ENCODE measurements around the gene ARHGEF28.

Gene ARHGEF28

DNA sequence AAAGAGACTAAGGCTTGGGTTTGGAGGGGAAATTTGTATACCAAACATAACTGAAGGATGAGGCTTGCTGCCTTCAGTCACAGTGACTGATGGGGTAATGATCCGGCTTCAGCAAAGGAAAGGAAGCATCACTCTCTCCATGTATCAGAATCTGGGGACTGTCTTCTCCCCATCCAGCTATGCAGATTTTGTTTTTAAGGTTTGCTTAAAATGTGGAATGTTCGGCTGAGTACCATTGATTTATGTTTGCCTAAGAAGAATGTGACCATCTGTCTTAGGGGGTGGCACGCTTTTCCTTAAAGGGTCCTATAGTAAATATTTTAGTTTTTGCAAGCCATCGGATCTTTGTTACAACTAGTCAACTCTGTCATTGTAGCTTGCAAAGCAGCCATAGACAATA is 291.9 kb downstream of the ARHGEF28 start:
- TF ChIP-seq, protein P1, sequence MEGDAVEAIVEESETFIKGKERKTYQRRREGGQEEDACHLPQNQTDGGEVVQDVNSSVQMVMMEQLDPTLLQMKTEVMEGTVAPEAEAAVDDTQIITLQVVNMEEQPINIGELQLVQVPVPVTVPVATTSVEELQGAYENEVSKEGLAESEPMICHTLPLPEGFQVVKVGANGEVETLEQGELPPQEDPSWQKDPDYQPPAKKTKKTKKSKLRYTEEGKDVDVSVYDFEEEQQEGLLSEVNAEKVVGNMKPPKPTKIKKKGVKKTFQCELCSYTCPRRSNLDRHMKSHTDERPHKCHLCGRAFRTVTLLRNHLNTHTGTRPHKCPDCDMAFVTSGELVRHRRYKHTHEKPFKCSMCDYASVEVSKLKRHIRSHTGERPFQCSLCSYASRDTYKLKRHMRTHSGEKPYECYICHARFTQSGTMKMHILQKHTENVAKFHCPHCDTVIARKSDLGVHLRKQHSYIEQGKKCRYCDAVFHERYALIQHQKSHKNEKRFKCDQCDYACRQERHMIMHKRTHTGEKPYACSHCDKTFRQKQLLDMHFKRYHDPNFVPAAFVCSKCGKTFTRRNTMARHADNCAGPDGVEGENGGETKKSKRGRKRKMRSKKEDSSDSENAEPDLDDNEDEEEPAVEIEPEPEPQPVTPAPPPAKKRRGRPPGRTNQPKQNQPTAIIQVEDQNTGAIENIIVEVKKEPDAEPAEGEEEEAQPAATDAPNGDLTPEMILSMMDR (IDR thresholded peaks at IDR 0.05; ENCODE audit: insufficient read depth, low read length, missing control alignments): no peak
- no peak for DNase-seq (ENCODE audit: low read depth, low spot score)
- ChIA-PET CTCF (interaction anchor here (0.9 to 2.5 kb wide), 3 partner anchors 15 to 723 kb away, joined by 4 to 9 read pairs (median 7); partner anchors contain the start of gene ENC1), POLR2A (no interaction called here)
- no peak overlapping the region for H3K4me3 ChIP-seq (ENCODE audit: low read depth, low read length)

DNA sequence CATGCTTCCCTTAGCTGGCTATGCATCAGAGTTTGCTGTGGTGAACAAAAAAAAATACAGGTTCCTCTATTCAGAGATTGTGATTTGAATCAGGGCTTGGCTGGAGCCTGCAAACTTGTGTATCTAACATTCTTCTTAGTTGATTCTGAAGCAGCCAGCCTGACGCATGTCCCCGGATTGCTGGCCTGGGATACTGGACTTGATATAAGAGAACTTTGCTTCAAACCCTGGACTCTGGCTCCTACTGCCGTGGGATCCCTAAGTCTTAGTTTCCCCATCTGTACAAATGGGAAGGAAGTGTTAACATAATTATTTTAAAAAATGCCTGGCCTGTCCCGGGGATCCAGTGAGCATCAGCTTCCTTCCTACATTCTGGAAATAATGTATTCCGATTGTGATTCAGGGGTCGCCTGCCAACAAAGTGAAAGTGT is 292.8 kb downstream of the ARHGEF28 start:
- CTCF ChIA-PET: interaction anchor here (1.5 to 2.5 kb wide), 3 partner anchors 12 to 722 kb away, joined by 5 to 9 read pairs (median 7); partner anchors contain the start of gene ENC1
- POLR2A ChIA-PET: no interaction called here
- TF ChIP-seq, protein P1 (IDR thresholded peaks at IDR 0.05; ENCODE audit: insufficient read depth, low read length, missing control alignments): no peak
- no peak overlapping the region for H3K4me3 ChIP-seq (ENCODE audit: low read depth, low read length)
- no peak for DNase-seq (ENCODE audit: low read depth, low spot score)

DNA sequence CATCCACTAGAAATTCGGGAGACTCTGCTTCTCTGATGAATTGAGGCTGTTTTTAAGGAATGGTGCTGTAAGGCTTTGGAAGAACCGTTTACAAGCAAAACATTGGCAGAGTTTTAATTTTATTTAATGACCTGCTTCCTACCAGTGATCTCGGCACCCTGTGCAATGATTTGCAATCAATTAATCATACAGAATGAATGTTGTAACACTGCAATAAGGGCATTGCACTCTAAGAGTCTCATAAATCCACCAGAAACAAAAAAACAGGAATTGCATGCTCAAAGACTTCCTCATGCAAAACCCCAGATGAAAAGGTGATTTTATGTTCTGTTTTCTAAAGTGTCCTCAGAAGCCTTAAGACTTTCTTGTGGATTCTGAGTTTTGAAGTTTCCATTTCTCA is 295.7 kb downstream of the ARHGEF28 start:
- ChIA-PET CTCF (interaction anchor here (1.3 kb wide), 1 partner anchor 720 kb away, joined by 3 read pairs; no protein-coding TSS in a partner anchor), POLR2A (no interaction called here)
- DNase-seq (ENCODE audit: low read depth, low spot score): no peak
- no peak overlapping the region for H3K4me3 ChIP-seq (ENCODE audit: low read depth, low read length)
- TF ChIP-seq, protein P1 (IDR thresholded peaks at IDR 0.05; ENCODE audit: insufficient read depth, low read length, missing control alignments): no peak

DNA sequence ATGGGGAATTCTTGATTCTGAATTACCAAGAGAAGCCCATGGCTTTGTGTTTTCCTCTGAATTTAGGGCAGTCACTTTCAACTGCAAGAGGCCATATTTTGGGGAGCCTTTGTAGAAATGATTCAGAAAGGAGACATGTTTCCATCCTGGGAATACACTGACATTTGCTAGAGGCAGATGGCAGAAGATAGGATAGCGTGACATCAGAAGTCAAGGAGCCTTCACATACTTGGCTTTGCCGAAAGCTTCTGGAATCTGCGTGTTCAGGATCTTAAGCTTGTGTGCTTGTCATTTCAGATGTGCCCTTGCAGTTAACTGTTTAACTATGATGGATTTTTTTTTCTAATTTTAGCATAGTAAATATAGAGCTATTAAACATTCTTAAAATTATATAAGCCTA is 296.2 kb downstream of the ARHGEF28 start:
- H3K4me3 ChIP-seq (ENCODE audit: low read depth, low read length): no peak overlapping the region
- TF ChIP-seq, protein P1 (IDR thresholded peaks at IDR 0.05; ENCODE audit: insufficient read depth, low read length, missing control alignments): no peak
- ChIA-PET CTCF (interaction anchor here (1.3 kb wide), 1 partner anchor 719 kb away, joined by 3 read pairs; no protein-coding TSS in a partner anchor), POLR2A (no interaction called here)
- DNase-seq (ENCODE audit: low read depth, low spot score): no peak

DNA sequence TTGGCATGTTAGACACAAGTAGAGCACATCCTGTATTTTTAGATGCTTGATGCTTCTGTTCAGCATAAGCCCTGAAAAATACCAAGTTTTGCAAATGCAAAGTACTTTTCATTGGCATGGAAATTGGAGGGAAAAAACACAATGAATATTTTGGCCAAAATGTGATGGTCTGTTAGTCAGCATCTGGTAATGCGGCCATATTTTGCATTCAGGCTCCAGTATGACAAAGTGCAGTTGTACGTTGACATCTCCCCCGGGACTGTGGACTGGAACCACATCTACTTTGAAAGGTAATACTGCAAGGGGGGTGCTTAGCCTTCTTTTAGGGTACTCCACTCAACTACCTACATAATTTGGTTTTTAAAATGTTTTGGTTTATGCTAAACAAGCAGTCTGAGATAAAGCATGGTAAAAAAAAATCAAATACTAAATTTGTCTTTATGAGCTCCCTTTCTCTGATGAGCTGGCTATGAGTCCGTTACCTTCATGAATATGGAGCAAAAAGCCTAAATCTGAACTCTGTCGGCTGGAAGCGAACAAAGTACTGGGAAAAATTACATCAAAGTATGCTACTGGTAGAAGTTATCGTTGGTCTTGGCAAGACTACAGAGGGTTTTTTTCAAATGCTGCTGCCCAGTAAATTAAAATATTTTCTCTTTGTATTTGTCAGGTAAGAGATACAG is 297.0 kb downstream of the ARHGEF28 start:
- ChIA-PET POLR2A (no interaction called here), CTCF (interaction anchor here (1.3 kb wide), 1 partner anchor 718 kb away, joined by 3 read pairs; no protein-coding TSS in a partner anchor)
- H3K4me3 ChIP-seq (ENCODE audit: low read depth, low read length): no peak overlapping the region
- TF ChIP-seq, protein P1 (IDR thresholded peaks at IDR 0.05; ENCODE audit: insufficient read depth, low read length, missing control alignments): no peak
- no peak for DNase-seq (ENCODE audit: low read depth, low spot score)

DNA sequence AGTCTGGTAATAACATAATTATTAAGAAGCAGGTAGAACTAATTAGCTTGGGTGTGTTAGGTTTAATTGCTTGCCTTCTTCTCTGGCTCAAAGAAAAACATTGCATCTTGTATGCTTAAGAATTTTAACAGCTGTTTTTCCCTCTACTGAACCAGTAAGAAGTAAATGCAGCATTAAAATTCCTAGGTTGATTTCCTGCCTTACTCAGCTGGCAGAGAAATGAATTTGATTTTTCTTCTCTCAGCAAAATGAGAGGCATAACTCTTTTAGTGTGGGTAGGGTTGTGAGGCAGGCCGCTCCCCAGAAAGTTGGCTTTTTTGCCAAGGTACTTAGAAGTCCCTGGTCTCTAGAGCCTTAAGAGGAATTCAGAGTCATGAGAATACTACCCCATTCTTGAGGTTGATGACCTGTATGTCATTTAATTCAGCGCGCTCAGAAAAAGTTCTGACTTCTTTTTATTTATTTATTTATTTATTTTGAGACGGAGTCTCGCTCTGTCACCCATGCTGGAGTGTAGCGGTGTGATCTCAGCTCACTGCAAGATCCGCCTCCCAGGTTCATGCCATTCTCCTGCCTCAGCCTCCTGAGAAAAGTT is 302.6 kb downstream of the ARHGEF28 start:
- CTCF ChIA-PET: interaction anchor here (0.6 kb wide), 1 partner anchor 26 kb away, joined by 3 read pairs; no protein-coding TSS in a partner anchor
- TF ChIP-seq, protein P1 (IDR thresholded peaks at IDR 0.05; ENCODE audit: insufficient read depth, low read length, missing control alignments): no peak
- no peak overlapping the region for H3K4me3 ChIP-seq (ENCODE audit: low read depth, low read length)
- POLR2A ChIA-PET: no interaction called here
- no peak for DNase-seq (ENCODE audit: low read depth, low spot score)

Data from AG04449 (cell line).